Trophoblast cell (in vitro differentiated cells and primary cell): ENCODE results near the gene MYBBP1A.
A peak's percentile ranks its signal among the peaks of the same experiment; 100 is the strongest.

Experiments used
- DNase-seq, 2 donors: peaks; one replicate each; pipeline ENCODE4 v3.0.0-alpha.2; 2016
- H2AFZ ChIP-seq: 2 replicates; pipeline ENCODE4 v1.6.1; 2013; ENCODE audit warnings: low read length, moderate library complexity, mild to moderate bottlenecking; ENCODE audit not compliant: insufficient read depth, poor library complexity
- H2AK5ac ChIP-seq: 2 replicates; pipeline ENCODE4 v1.6.1; 2013; ENCODE audit warnings: mild to moderate bottlenecking, low read length
- H2BK120ac ChIP-seq: 2 replicates; pipeline ENCODE4 v1.6.1; 2013; ENCODE audit warnings: low read length, mild to moderate bottlenecking, moderate library complexity; ENCODE audit not compliant: insufficient read depth, poor library complexity
- H2BK12ac ChIP-seq: 2 replicates; pipeline ENCODE4 v1.6.1; 2013; ENCODE audit warnings: mild to moderate bottlenecking, low read length, moderate library complexity
- H2BK5ac ChIP-seq: 2 replicates; pipeline ENCODE4 v1.6.1; 2013; ENCODE audit warnings: low read length, low read depth, moderate library complexity, mild to moderate bottlenecking; ENCODE audit not compliant: poor library complexity
- H3K14ac ChIP-seq: 2 replicates; pipeline ENCODE4 v1.6.1; 2013; ENCODE audit warnings: mild to moderate bottlenecking, low read length
- H3K18ac ChIP-seq: 2 replicates; pipeline ENCODE4 v1.6.1; 2013; ENCODE audit warnings: mild to moderate bottlenecking, low read length
- H3K23ac ChIP-seq: 2 replicates; pipeline ENCODE4 v1.6.1; 2013; ENCODE audit warnings: low read length
- H3K27ac ChIP-seq: 2 replicates; pipeline ENCODE4 v1.5.1; 2013; ENCODE audit warnings: low read depth, mild to moderate bottlenecking, inconsistent platforms, low read length, moderate library complexity
- H3K27me3 ChIP-seq: 2 replicates; pipeline ENCODE4 v1.6.1; 2013; ENCODE audit warnings: inconsistent platforms, mild to moderate bottlenecking, low read length, moderate library complexity; ENCODE audit not compliant: insufficient read depth
- H3K36me3 ChIP-seq, 2 experiments: 1 replicate in 1 of 2; 2 replicates in 1 of 2; pipeline ENCODE4 v1.6.1; 2013; ENCODE audit warnings: low read length in 2 of 2, mild to moderate bottlenecking in 2 of 2, moderate library complexity in 1 of 2; ENCODE audit not compliant: insufficient read depth in 2 of 2, control insufficient read depth in 1 of 2
- H3K4ac ChIP-seq: 2 replicates; pipeline ENCODE4 v1.6.1; 2013; ENCODE audit warnings: low read depth, mild to moderate bottlenecking, low read length, moderate library complexity
- H3K4me1 ChIP-seq, 2 experiments: 1 replicate in 1 of 2; 2 replicates in 1 of 2; pipeline ENCODE4 v1.6.1; 2013; ENCODE audit warnings: low read length in 2 of 2, mild to moderate bottlenecking in 2 of 2, moderate library complexity in 1 of 2; ENCODE audit not compliant: insufficient read depth in 2 of 2, control insufficient read depth in 1 of 2
- H3K4me2 ChIP-seq: 2 replicates; pipeline ENCODE4 v1.6.1; 2013; ENCODE audit warnings: inconsistent platforms, mild to moderate bottlenecking, low read length, moderate library complexity
- H3K4me3 ChIP-seq: 2 replicates; pipeline ENCODE4 v1.5.1; 2013; ENCODE audit warnings: mild to moderate bottlenecking, low read depth, low read length, inconsistent platforms
- H3K79me1 ChIP-seq: one replicate; pipeline ENCODE4 v1.6.1; 2013; ENCODE audit warnings: low read length
- H3K79me2 ChIP-seq: 2 replicates; pipeline ENCODE4 v1.6.1; 2013; ENCODE audit warnings: low read length, mild to moderate bottlenecking; ENCODE audit not compliant: control insufficient read depth, insufficient read depth, poor library complexity
- H3K9ac ChIP-seq: 2 replicates; pipeline ENCODE4 v1.6.1; 2013; ENCODE audit warnings: mild to moderate bottlenecking, low read length
- H3K9me3 ChIP-seq: 2 replicates; pipeline ENCODE4 v1.6.1; 2013; ENCODE audit warnings: low read depth, mild to moderate bottlenecking, control low read depth, inconsistent platforms, low read length; ENCODE audit not compliant: insufficient read depth
- H4K12ac ChIP-seq: 2 replicates; pipeline ENCODE4 v1.6.1; 2013; ENCODE audit warnings: low read depth, mild to moderate bottlenecking, low read length, moderate library complexity
- H4K8ac ChIP-seq: 2 replicates; pipeline ENCODE4 v1.6.1; 2013; ENCODE audit warnings: low read depth, mild to moderate bottlenecking, low read length, moderate library complexity
- H4K91ac ChIP-seq: one replicate; pipeline ENCODE4 v1.6.1; 2013; ENCODE audit warnings: low read depth, mild to moderate bottlenecking, low read length, moderate library complexity
- WGBS: extraction: QIAGEN DNeasy Blood & Tissue Kit; methylation state at CpG from one replicate; pipeline ENCODE4 v1.1.7; 2013; ENCODE audit warnings: missing lambda C conversion rate; ENCODE audit not compliant: insufficient read length, insufficient coverage; ENCODE audit errors: extremely low coverage; 5-methylcytosine and 5-hydroxymethylcytosine counted together

MYBBP1A gene

DNA sequence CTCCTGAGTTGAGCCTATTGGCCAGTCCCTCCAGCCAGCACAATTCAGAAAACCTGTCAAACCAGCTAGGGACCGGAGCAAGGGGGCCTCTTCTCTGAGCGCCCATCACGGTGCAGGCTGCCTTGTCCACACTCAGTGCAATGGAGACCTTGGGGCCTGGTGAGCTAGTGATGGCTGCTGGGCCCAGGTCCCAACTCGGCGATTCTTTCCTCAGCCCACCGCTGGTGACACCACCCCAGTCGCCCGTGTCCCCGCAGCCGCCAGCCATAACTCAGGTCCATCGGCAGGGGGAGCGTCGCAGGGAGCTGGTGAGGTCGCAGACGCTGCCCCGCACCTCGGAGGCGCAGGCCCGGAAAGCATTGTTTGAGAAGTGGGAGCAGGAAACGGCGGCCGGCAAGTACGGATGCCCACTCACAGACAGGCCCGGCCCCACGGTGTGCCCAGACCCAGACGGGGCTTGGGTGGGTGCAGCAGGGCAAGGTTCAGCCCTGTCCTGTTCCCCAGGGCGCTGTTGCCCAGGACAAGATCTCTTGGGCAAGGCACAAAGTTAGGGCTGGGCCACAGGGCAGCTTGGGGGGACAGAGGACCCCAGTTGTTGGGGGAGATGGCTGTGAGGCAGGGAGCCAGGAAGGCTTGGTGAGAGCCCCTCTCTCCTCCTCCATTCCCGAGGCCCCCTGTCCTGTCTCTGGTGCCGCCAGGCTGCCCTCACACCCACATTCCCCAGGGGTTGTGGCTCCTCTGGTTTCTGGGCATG, 39.9 kb upstream of the MYBBP1A start:
- H2AK5ac ChIP-seq: peak overlapping the region; percentile 51
- H4K91ac ChIP-seq: peak overlapping the region; percentile 76
- H3K4me3 ChIP-seq: no peak overlapping the region
- peak overlapping the region; percentile 7 for H3K27ac ChIP-seq
- no peaks in the 10 kb centered on the region for H3K27me3 ChIP-seq
- H4K8ac ChIP-seq: peak overlapping the region; percentile 20
- H3K9me3 ChIP-seq: no peaks in the 10 kb centered on the region
- H3K79me1 ChIP-seq: peaks cover 34% of the 10 kb centered on the region
- peak overlapping the region; percentile 73 for H2BK12ac ChIP-seq
- no peak overlapping the region for H3K9ac ChIP-seq
- peaks cover 62 to 67% of the 10 kb centered on the region in 2 experiments for H3K4me1 ChIP-seq
- H2BK5ac ChIP-seq: peak overlapping the region; percentile 26
- peak overlapping the region; percentile 29 for H2BK120ac ChIP-seq
- peak; percentile 33 to 60 for DNase-seq
- H3K23ac ChIP-seq: no peak overlapping the region
- H3K18ac ChIP-seq: peak overlapping the region; percentile 84
- peaks cover 50 to 57% of the 10 kb centered on the region in 2 experiments for H3K36me3 ChIP-seq
- H3K4ac ChIP-seq: peak overlapping the region; percentile 57
- H3K14ac ChIP-seq: peak overlapping the region; percentile 68
- H4K12ac ChIP-seq: peak overlapping the region; percentile 19
- H2AFZ ChIP-seq: no peak overlapping the region
- WGBS: no CpG with 5 or more reads among the region's 29 CpGs
- H3K4me2 ChIP-seq: peak overlapping the region; percentile 3
- peaks cover 24% of the 10 kb centered on the region for H3K79me2 ChIP-seq

DNA sequence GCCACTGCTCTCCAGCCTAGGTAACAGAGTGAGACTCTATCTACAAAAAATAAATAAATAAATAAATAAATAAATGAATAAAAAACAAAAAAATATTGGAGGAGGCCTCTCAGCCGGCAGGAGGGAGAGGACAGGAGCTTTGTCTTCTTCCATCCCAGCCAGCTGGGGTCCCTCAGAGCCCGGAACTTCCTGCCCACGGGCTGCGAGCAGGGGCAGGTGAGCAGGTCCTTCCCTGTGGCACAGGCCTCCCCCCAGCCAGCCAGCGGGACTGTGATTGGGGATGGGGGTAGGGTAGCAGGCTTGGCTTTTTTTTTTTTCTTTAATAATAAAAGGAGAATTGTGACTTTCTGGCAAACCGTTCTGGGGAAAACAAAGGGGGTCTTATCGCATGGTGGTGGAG, 39.2 kb upstream of the MYBBP1A start:
- no peak overlapping the region for H3K18ac ChIP-seq
- peaks cover 25% of the 10 kb centered on the region for H3K79me2 ChIP-seq
- no peak overlapping the region for H3K14ac ChIP-seq
- H3K79me1 ChIP-seq: peaks cover 33% of the 10 kb centered on the region
- no peak overlapping the region for H3K23ac ChIP-seq
- no peak overlapping the region for H2BK120ac ChIP-seq
- whole genome bisulfite sequencing: no CpG with 5 or more reads among the region's 7 CpGs
- H3K4me1 ChIP-seq: peaks cover 61 to 66% of the 10 kb centered on the region in 2 experiments
- DNase-seq: no peak
- H2AK5ac ChIP-seq: no peak overlapping the region
- H2BK12ac ChIP-seq: no peak overlapping the region
- no peak overlapping the region for H4K91ac ChIP-seq
- peak overlapping the region; percentile 42 for H3K4ac ChIP-seq
- H3K4me2 ChIP-seq: peak overlapping the region; percentile 3
- H3K36me3 ChIP-seq: peaks cover 50 to 57% of the 10 kb centered on the region in 2 experiments
- H3K9ac ChIP-seq: no peak overlapping the region
- H3K4me3 ChIP-seq: no peak overlapping the region
- H4K8ac ChIP-seq: no peak overlapping the region
- H3K27me3 ChIP-seq: no peaks in the 10 kb centered on the region
- no peaks in the 10 kb centered on the region for H3K9me3 ChIP-seq
- H4K12ac ChIP-seq: no peak overlapping the region
- no peak overlapping the region for H2AFZ ChIP-seq
- no peak overlapping the region for H2BK5ac ChIP-seq
- no peak overlapping the region for H3K27ac ChIP-seq

- Histone ChIP-seq H3K4ac (peak overlapping the region; percentile 46), H3K27ac (no peak overlapping the region), H3K27me3 (no peaks in the 10 kb centered on the region), H2BK120ac (no peak overlapping the region), H3K79me2 (peaks cover 35% of the 10 kb centered on the region), H3K14ac (no peak overlapping the region), H2AFZ (no peak overlapping the region), H3K4me3 (peak overlapping the region; percentile 13), H2BK12ac (no peak overlapping the region), H3K18ac (peak overlapping the region; percentile 61), H2AK5ac (peak overlapping the region; percentile 3), H3K36me3 (peaks cover 49 to 54% of the 10 kb centered on the region in 2 experiments), H3K4me1 (peaks cover 62 to 68% of the 10 kb centered on the region in 2 experiments), H3K23ac (no peak overlapping the region), H3K4me2 (no peak overlapping the region), H3K79me1 (peaks cover 35% of the 10 kb centered on the region), H4K8ac (peak overlapping the region; percentile 14), H4K12ac (no peak overlapping the region), H3K9me3 (no peaks in the 10 kb centered on the region), H3K9ac (no peak overlapping the region), H2BK5ac (no peak overlapping the region), H4K91ac (no peak overlapping the region)
- WGBS: no CpG with 5 or more reads among the region's 14 CpGs
- no peak for DNase-seq
These were observed 37.8 kb upstream of the MYBBP1A start for GRCh38 chr17:4593021-4593421.

DNA sequence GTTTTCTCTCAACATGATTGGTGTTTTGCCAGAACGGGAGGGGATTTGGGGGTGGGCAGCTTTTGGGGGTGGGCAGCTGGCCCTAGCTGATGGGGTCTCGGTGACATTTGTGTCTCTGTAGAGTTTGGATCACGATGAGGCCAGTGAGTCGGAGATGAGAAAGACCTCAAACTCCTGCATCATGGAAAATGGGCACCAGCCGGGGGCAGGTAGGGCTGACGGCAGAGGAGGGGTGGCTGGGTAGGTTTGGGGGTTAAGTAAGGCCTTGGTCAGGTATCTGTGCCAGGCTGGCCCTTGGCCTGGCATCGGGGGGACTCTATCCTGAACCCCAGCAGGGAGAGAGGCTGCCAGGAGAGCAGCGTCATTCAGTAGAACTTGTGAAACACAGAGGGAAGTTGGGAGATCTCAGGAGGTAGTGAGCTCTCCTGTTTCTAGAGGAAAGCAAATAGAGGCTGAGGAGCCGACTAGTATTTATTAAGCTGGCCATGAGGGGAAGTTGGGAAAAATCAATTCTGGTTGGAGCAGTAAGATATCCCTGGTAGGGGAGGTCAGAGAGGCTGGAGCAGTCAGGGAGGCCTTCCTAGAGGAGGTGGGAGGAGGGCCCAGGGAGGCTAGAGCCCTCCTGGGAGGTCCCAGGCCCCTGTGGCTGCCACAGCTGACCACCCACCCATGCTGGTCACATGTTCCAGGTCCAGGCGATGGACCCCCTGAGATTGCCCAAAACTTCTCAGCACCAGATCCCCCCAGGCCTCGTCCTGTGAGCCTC, 37.2 kb upstream of the MYBBP1A start:
- Histone ChIP-seq H3K79me1 (peaks cover 31% of the 10 kb centered on the region), H4K12ac (no peak overlapping the region), H3K4me1 (peaks cover 58 to 65% of the 10 kb centered on the region in 2 experiments), H2AK5ac (peak overlapping the region; percentile 3), H3K27ac (no peak overlapping the region), H3K4me2 (no peak overlapping the region), H4K91ac (no peak overlapping the region), H3K4ac (peak overlapping the region; percentile 46), H3K23ac (no peak overlapping the region), H3K27me3 (no peaks in the 10 kb centered on the region), H3K14ac (no peak overlapping the region), H3K9ac (no peak overlapping the region), H3K79me2 (peaks cover 35% of the 10 kb centered on the region), H2BK5ac (no peak overlapping the region), H4K8ac (peak overlapping the region; percentile 14), H3K18ac (peak overlapping the region; percentile 61), H3K9me3 (no peaks in the 10 kb centered on the region), H2BK12ac (no peak overlapping the region), H3K4me3 (no peak overlapping the region), H2BK120ac (no peak overlapping the region), H3K36me3 (peaks cover 43 to 49% of the 10 kb centered on the region in 2 experiments), H2AFZ (no peak overlapping the region)
- no peak for DNase-seq
- no CpG with 5 or more reads among the region's 11 CpGs for WGBS
